Left ventricle myocardium inferior (tissue), 1 donor: Measurements from ENCODE around the gene PPP5C. TPM values are rescaled to one million over a fixed set of nuclear protein-coding genes. Genes with fewer than 3 reads are reported as not detected.

Source experiments
- DNase-seq: peaks from one replicate; pipeline ENCODE4 v3.0.0-alpha.2; 2020
- H3K27ac ChIP-seq: fragments of 200-600 bp; replicated peaks from 2 replicates; pipeline ENCODE4 v1.8.0; 2021
- H3K27me3 ChIP-seq: fragments of 200-600 bp; 2 replicates; pipeline ENCODE4 v1.8.0; 2021; ENCODE audit warnings: low read depth
- H3K36me3 ChIP-seq: fragments of 200-600 bp; 2 replicates; pipeline ENCODE4 v1.8.0; 2021
- H3K4me1 ChIP-seq: fragments of 200-600 bp; 2 replicates; pipeline ENCODE4 v1.8.0; 2021
- H3K4me3 ChIP-seq: fragments of 200-600 bp; 2 replicates; pipeline ENCODE4 v1.8.0; 2021; ENCODE audit warnings: mild to moderate bottlenecking, moderate library complexity
- H3K9me3 ChIP-seq: fragments of 200-600 bp; replicated peaks from 2 replicates; pipeline ENCODE4 v1.8.0; 2021
- CTCF ChIP-seq: fragments of 200-600 bp; IDR thresholded peaks from 2 replicates; pipeline ENCODE4 v1.8.0; 2021; ENCODE audit warnings: antibody characterized with exemption, mild to moderate bottlenecking, borderline replicate concordance
- intact Hi-C: fragments of 100-400 bp; cut with micrococcal nuclease; formaldehyde crosslinking; loops from one replicate; pipeline ENCODE4 v1.11.0; 2022
- total RNA-seq: library from RNA; stranded (reverse); fragmentation: NEBNext Ultra II Directional; extraction: Animal tissue kit (Norgen Biotek cat#: 25700); gene quantifications from one replicate; pipeline ENCODE4 v1.2.1, GENCODE V29; 2021
- donor health status: DM: no; HTN: yes; CAD: no; lungs with severe emphysema.

Gene PPP5C
- total RNA-seq, 1 donor from 2014 or later = 70.8 TPM

GRCh38 chr19:46380690-46381089 lies 33.8 kb downstream of the PPP5C start:
- no peak for DNase-seq
- Histone ChIP-seq H3K4me3 (no peak overlapping the region), H3K9me3 (no peaks in the 10 kb centered on the region), H3K27me3 (no peaks in the 10 kb centered on the region), H3K27ac (peak overlapping the region; percentile 77), H3K36me3 (peaks cover 57% of the 10 kb centered on the region), H3K4me1 (peaks cover 65% of the 10 kb centered on the region)
- intact Hi-C loops = no loop called here
- TF ChIP-seq CTCF = no peak

DNA sequence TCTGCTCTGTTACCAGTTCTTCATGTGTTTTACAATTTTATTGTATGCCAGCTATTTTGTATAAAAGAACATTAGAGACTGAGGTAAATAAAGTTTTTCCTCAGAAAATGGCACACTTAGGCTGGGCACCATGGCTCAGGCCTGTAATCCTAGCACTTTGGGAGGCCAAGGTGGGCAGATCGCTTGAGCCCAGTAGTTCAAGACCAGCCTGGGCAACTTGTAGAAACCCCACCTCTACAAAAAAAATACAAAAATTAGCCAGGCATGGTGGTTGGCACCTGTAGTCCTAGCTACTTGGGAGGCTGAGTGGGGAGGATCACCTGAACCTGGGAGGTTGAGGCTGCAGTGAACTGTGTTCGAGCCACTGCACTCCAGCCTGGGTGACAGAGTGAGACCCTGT lies 34.5 kb downstream of the PPP5C start:
- Histone ChIP-seq H3K4me3 (no peak overlapping the region), H3K27me3 (no peaks in the 10 kb centered on the region), H3K9me3 (no peaks in the 10 kb centered on the region), H3K4me1 (peaks cover 65% of the 10 kb centered on the region), H3K36me3 (peaks cover 54% of the 10 kb centered on the region), H3K27ac (no peak overlapping the region)
- no peak for DNase-seq
- intact Hi-C loops = no loop called here
- TF ChIP-seq CTCF = no peak

DNA sequence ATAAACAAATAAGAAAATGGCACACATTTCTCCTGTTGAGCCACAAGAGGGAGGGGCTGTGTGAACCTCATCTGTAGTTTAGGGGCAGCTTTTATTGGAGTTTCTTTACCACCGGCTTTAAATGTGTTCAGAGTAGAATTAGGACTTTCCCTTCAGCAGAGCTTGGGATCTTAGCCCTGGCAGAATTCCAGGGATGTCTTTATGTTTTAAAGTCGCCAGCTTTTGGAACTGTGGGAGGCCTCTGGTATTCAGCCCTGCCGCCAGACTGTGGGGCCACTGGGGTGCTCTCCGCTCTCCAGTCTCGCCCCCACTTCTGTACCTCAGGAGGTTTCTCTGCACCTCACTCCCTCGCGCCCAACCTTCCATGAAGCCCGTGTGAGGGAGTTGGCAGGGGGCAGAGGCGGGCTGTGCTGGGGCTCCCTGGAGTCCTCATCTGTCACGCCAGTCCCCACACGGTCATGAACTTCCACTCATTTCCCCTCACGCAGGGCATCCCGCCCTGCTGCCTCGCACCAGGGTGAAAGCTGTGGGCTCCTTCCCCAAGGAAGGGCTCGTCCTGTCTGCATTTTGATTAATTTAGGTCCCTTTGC lies 35.0 kb downstream of the PPP5C start:
- intact Hi-C loops = no loop called here
- H3K27ac ChIP-seq = no peak overlapping the region
- peaks cover 51% of the 10 kb centered on the region for H3K36me3 ChIP-seq
- H3K27me3 ChIP-seq = no peaks in the 10 kb centered on the region
- no peaks in the 10 kb centered on the region for H3K9me3 ChIP-seq
- no peak for TF ChIP-seq CTCF
- no peak for DNase-seq
- no peak overlapping the region for H3K4me3 ChIP-seq
- peaks cover 61% of the 10 kb centered on the region for H3K4me1 ChIP-seq

DNA sequence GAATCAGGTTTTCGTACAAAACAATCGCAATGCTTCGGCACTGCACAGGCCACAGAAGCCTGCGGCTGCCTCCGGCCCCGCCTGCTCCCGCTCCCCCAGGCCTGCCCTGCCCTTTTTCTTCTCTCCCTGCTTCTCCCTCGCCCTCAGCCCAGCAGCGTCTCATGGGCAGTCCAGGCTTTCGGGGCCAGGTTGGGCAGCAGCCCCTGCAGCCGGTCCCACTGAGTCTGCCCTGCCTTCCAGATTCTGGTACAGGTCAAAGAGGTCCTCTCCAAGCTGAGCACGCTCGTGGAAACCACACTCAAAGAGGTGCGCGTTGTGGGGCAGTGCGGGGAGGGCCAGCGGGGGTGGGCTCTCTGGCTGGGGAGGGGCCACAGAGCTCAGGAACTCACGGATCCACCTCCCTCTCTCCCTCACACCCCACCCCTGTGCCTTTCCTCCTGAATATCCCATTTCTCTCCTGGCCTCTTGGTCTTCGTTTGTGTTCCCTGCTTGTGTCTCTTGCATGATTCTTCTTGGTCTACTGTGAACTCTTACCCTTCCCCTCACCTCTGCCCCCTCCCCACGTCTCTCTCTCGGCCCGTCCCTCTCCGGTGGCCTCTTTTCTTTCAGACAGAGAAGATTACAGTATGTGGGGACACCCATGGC lies 36.4 kb downstream of the PPP5C start:
- intact Hi-C loops = no loop called here
- peaks cover 50% of the 10 kb centered on the region for H3K4me1 ChIP-seq

GRCh38 chr19:46383846-46384245 lies 37.0 kb downstream of the PPP5C start:
- intact Hi-C loops = no loop called here
- Histone ChIP-seq H3K4me1 (peaks cover 45% of the 10 kb centered on the region), H3K36me3 (peaks cover 65% of the 10 kb centered on the region), H3K27ac (peak overlapping the region; percentile 51), H3K9me3 (no peaks in the 10 kb centered on the region), H3K27me3 (no peaks in the 10 kb centered on the region), H3K4me3 (no peak overlapping the region)
- no peak for TF ChIP-seq CTCF
- DNase-seq = no peak

More for the DNA sequence above, 36.4 kb downstream of the PPP5C start:
- Histone ChIP-seq H3K9me3 (no peaks in the 10 kb centered on the region), H3K27ac (peak overlapping the region; percentile 51), H3K27me3 (no peaks in the 10 kb centered on the region), H3K4me3 (no peak overlapping the region), H3K36me3 (peaks cover 61% of the 10 kb centered on the region)
- DNase-seq = no peak
- no peak for TF ChIP-seq CTCF
